Heart right ventricle (tissue), 16 donors: Measurements from ENCODE around the gene HINFP. TPM values are rescaled to one million over a fixed set of nuclear protein-coding genes. Genes with fewer than 3 reads are reported as not detected.

Experiments used
- ATAC-seq, 8 donors: fragments of 200-7000 bp; cut with Tn5 transposase; one replicate each; pipeline ENCODE4 v1.9.1; 2020; ENCODE audit warnings: mild to moderate bottlenecking in 8 of 8, moderate library complexity in 8 of 8, moderate number of reproducible peaks in 1 of 8
- DNase-seq, 2 donors: peaks; one replicate each; pipeline ENCODE4 v3.0.0-alpha.2; 2020
- H3K27ac ChIP-seq, 10 donors: fragments of 200-600 bp; sonication (generic) in 2 of 10; one replicate each; pipeline versions ENCODE4 v1.5.0 to v1.8.0; 2020 to 2022; ENCODE audit warnings: mild to moderate bottlenecking in 3 of 10
- H3K27me3 ChIP-seq, 7 donors: fragments of 200-600 bp; one replicate each; pipeline ENCODE4 v1.8.0; 2021 to 2022; ENCODE audit warnings: mild to moderate bottlenecking in 2 of 7
- H3K36me3 ChIP-seq, 9 donors: fragments of 200-600 bp; sonication (generic) in 1 of 9; one replicate each; pipeline versions ENCODE4 v1.5.0 to v1.8.0; 2020 to 2022; ENCODE audit warnings: mild to moderate bottlenecking in 2 of 9
- H3K4me1 ChIP-seq, 9 donors: fragments of 200-600 bp; sonication (generic) in 1 of 9; one replicate each; pipeline versions ENCODE4 v1.5.0 to v1.8.0; 2020 to 2022; ENCODE audit warnings: mild to moderate bottlenecking in 4 of 9
- H3K4me3 ChIP-seq, 10 donors: fragments of 200-600 bp; sonication (generic) in 2 of 10; one replicate each; pipeline versions ENCODE4 v1.5.0 to v1.8.0; 2020 to 2022; ENCODE audit warnings: mild to moderate bottlenecking in 7 of 10, moderate library complexity in 2 of 10
- H3K9me3 ChIP-seq, 11 donors: fragments of 200-600 bp in 10 of 11; sonication (generic) in 2 of 11; one replicate each; pipeline versions ENCODE4 v1.5.0 to v1.8.0; 2013 to 2022; ENCODE audit warnings: mild to moderate bottlenecking in 2 of 11, control low read depth in 1 of 11, moderate library complexity in 1 of 11
- WGBS, 2 donors: extraction: QIAGEN DNeasy Blood & Tissue Kit; methylation state at CpG; one replicate each; pipeline ENCODE4 v1.1.7; 2013; ENCODE audit warnings: inconsistent platforms in 1 of 2; 5-methylcytosine and 5-hydroxymethylcytosine counted together
- intact Hi-C, 10 donors: fragments of 100-400 bp; cut with DNase I; formaldehyde crosslinking; loops; one replicate each; pipeline versions ENCODE4 v1.11.1 to v1.14.2; 2022
- polyA plus RNA-seq, 2 donors: library from polyadenylated mRNA; stranded (reverse); fragments of 200-250 nt; gene quantifications; one replicate each; pipeline ENCODE4 v1.2.3, GENCODE V29; 2013
- total RNA-seq, 10 donors: library from RNA; stranded (reverse); fragmentation: NEBNext Ultra II Directional in 3 of 10; extraction: Animal tissue kit (Norgen Biotek cat#: 25700) in 3 of 10; gene quantifications; one replicate each; pipeline versions ENCODE4 v1.2.1 to v1.2.4, GENCODE V29; 2021 to 2023
- TF ChIP-seq, protein P1 (sequence below), 9 donors: fragments of 200-600 bp; sonication (generic) in 2 of 9; IDR thresholded peaks; one replicate each; pipeline versions ENCODE4 v1.5.0 to v1.8.0; 2021 to 2022; ENCODE audit warnings: antibody characterized with exemption in 9 of 9, mild to moderate bottlenecking in 5 of 9, moderate library complexity in 1 of 9
- donor health status: Arrhythmogenic right ventricular cardiomyopathy.
- donor health status: ischemic (EF 13 %, LVEDD 7.1; RV severe dilation, severe dysfunction).
- donor health status: healthy with polysubstance abuse.
- donor health status: DM: no; HTN: yes; CAD: no.
- donor health status: DM: no; HTN: no; CAD: no.
- donor health status: ischemic (EF 25% LVEDD 6.9; RV normal size, moderate dysfunction).
- donor health status: ischemic (EF 25% LVEDD 5.7; RV mildly dilated, moderate dysfunction).
- donor health status: healthy.
- donor health status: DM: yes; HTN: yes; CAD: no.
- donor health status: Ischemic cardiomyopathy.
- donor health status: ischemic (EF 35%, LVEDD 5.7; RV mildly dilated, moderate dysfunction).
- donor health status: nonischemic (EF 11% LVEDD 7.7; RV severe dilation, severe dysfunction).
- donor health status: DM: yes; HTN: yes; CAD: no.
- donor health status: PGD.
- donor health status: ischemic (EF 29% LVEDD 5.4; RV normal size, mild dysfunction).
- donor health status: nonischemic (EF 23%, LVEDD 6.1; RV moderate dilation, normal function).

Gene HINFP
- total and polyA plus RNA-seq, 12 donors, result 8.6 to 18.1 (median 11.5) TPM

GRCh38 chr11:119153049-119153818, 31.9 kb downstream of the HINFP start:
- peaks cover 0 to 45% (median 6%) of the 10 kb centered on the region in 7 donors for H3K27me3 ChIP-seq
- peaks cover 0 to 18% (median 7%) of the 10 kb centered on the region in 9 donors for H3K4me1 ChIP-seq
- H3K9me3 ChIP-seq, result no peaks in the 10 kb centered on the region
- 79 to 86% methylated on average over 9 of the region's 9 CpGs for WGBS, 2 donors
- ATAC-seq (no peak), DNase-seq (no peak)
- H3K27ac ChIP-seq, result no peak overlapping the region
- intact Hi-C loops, result loop anchor here in 1 of 10 donors (5.0 kb wide), 1 partner anchor 44 kb away; no protein-coding TSS in a partner anchor
- H3K4me3 ChIP-seq, result no peak overlapping the region
- TF ChIP-seq, protein P1, sequence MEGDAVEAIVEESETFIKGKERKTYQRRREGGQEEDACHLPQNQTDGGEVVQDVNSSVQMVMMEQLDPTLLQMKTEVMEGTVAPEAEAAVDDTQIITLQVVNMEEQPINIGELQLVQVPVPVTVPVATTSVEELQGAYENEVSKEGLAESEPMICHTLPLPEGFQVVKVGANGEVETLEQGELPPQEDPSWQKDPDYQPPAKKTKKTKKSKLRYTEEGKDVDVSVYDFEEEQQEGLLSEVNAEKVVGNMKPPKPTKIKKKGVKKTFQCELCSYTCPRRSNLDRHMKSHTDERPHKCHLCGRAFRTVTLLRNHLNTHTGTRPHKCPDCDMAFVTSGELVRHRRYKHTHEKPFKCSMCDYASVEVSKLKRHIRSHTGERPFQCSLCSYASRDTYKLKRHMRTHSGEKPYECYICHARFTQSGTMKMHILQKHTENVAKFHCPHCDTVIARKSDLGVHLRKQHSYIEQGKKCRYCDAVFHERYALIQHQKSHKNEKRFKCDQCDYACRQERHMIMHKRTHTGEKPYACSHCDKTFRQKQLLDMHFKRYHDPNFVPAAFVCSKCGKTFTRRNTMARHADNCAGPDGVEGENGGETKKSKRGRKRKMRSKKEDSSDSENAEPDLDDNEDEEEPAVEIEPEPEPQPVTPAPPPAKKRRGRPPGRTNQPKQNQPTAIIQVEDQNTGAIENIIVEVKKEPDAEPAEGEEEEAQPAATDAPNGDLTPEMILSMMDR (IDR thresholded peaks at IDR 0.05), result no peak
- no peaks in the 10 kb centered on the region for H3K36me3 ChIP-seq

DNA sequence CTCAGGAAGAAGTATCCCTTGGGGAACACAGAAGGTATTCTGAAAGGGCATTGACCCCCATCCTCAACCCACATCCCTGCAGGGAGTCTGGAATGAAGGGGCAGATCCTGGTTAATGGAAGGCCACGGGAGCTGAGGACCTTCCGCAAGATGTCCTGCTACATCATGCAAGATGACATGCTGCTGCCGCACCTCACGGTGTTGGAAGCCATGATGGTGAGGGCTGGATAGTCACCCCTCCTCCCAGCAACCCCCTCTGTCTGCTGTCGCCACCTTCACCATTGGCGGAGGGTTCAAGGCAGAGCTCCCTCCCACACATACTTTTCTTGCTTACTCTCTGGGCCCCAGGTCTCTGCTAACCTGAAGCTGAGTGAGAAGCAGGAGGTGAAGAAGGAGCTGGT, 32.8 kb downstream of the HINFP start:
- WGBS, 2 donors, result 90 to 92% methylated on average over 6 of the region's 6 CpGs
- intact Hi-C loops, result loop anchor here in 1 of 10 donors (5.0 kb wide), 1 partner anchor 43 kb away; no protein-coding TSS in a partner anchor
- no peak overlapping the region for H3K27ac ChIP-seq
- H3K4me3 ChIP-seq, result no peak overlapping the region
- peaks cover 0 to 35% (median 4%) of the 10 kb centered on the region in 7 donors for H3K27me3 ChIP-seq
- DNase-seq (no peak), ATAC-seq (no peak)
- peaks cover 0 to 12% (median 7%) of the 10 kb centered on the region in 9 donors for H3K4me1 ChIP-seq
- TF ChIP-seq, protein P1 (IDR thresholded peaks at IDR 0.05), result no peak
- H3K36me3 ChIP-seq, result no peaks in the 10 kb centered on the region
- H3K9me3 ChIP-seq, result no peaks in the 10 kb centered on the region

- ATAC-seq (peak in 1 of 8 donors; percentile 20), DNase-seq (no peak)
- Histone ChIP-seq H3K36me3 (no peaks in the 10 kb centered on the region), H3K9me3 (no peaks in the 10 kb centered on the region), H3K4me3 (no peak overlapping the region), H3K27me3 (peaks cover 0 to 18% (median 0%) of the 10 kb centered on the region in 7 donors), H3K27ac (no peak overlapping the region), H3K4me1 (no peaks in the 10 kb centered on the region)
- intact Hi-C loops, result no loop called here
- WGBS, 2 donors, result 51 to 55% methylated on average over 8 of the region's 8 CpGs
- TF ChIP-seq, protein P1 (IDR thresholded peaks at IDR 0.05), result peak in 3 of 9 donors; percentile 12 to 17 (median 13)
Measured at GRCh38 chr11:119155733-119156492, 34.5 kb downstream of the HINFP start.

DNA sequence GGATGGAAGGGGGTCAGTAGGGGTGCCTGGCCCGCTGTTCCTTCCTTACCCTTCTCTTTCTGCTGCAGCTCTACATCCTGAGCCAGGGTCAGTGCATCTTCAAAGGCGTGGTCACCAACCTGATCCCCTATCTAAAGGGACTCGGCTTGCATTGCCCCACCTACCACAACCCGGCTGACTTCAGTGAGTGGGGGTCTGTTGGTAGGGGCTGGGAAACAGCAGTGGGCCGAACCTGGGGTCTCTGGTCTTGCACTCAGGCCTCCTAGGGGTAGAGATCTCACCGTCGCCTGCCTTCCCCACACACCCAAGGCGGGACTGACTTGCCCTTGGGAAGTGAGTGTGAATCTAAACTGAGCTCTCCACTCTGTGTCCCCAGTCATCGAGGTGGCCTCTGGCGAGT, 35.1 kb downstream of the HINFP start:
- DNase-seq, result no peak
- peaks cover 0 to 14% (median 0%) of the 10 kb centered on the region in 7 donors for H3K27me3 ChIP-seq
- H3K9me3 ChIP-seq, result no peaks in the 10 kb centered on the region
- H3K36me3 ChIP-seq, result no peaks in the 10 kb centered on the region
- intact Hi-C loops, result no loop called here
- ATAC-seq, result no peak
- H3K4me1 ChIP-seq, result no peaks in the 10 kb centered on the region
- H3K4me3 ChIP-seq, result no peak overlapping the region
- TF ChIP-seq, protein P1 (IDR thresholded peaks at IDR 0.05), result peak in 1 of 9 donors; percentile 4
- H3K27ac ChIP-seq, result no peak overlapping the region
- 91% methylated on average over 10 of the region's 10 CpGs for WGBS, 2 donors
